GM13977 (cell line): ENCODE measurements around the gene UBE3C.

ENCODE experiments used
- DNase-seq: peaks from one replicate; pipeline ENCODE4 v3.0.0; 2012; ENCODE audit warnings: low spot score
- CTCF ChIP-seq: IDR thresholded peaks from 2 replicates; pipeline ENCODE4 v1.5.1; 2012; ENCODE audit warnings: mild to moderate bottlenecking, control low read depth; ENCODE audit not compliant: insufficient read depth; ENCODE audit errors: extremely low read depth, missing control alignments
- in situ Hi-C: fragments of 300-500 bp; cut with MboI; formaldehyde crosslinking; loops from one replicate; pipeline ENCODE4 v1.12.0; 2022; ENCODE audit warnings: low sequenced_read_pairs, low pct_unique_long_range_greater_than_20kb, mixed read lengths, inconsistent platforms; ENCODE audit not compliant: unreplicated experiment

UBE3C gene

GRCh38 chr7:157268540-157268939 is 129.8 kb downstream of the UBE3C start:
- in situ Hi-C loops = loop anchor here (25.0 kb wide), 1 partner anchor 306 kb away; no protein-coding TSS in a partner anchor
- no peak for TF ChIP-seq CTCF
- DNase-seq = no peak

GRCh38 chr7:157269341-157270059 is 130.8 kb downstream of the UBE3C start:
- no peak for DNase-seq
- in situ Hi-C loops = loop anchor here (25.0 kb wide), 1 partner anchor 307 kb away; no protein-coding TSS in a partner anchor
- no peak for TF ChIP-seq CTCF

GRCh38 chr7:157270060-157270444 is 131.3 kb downstream of the UBE3C start:
- no peak for TF ChIP-seq CTCF
- in situ Hi-C loops = loop anchor here (25.0 kb wide), 1 partner anchor 308 kb away; no protein-coding TSS in a partner anchor
- no peak for DNase-seq

- TF ChIP-seq CTCF = no peak
- in situ Hi-C loops = loop anchor here (25.0 kb wide), 1 partner anchor 309 kb away; no protein-coding TSS in a partner anchor
- DNase-seq = no peak
Observed at GRCh38 chr7:157271315-157271990, 132.7 kb downstream of the UBE3C start.

- peak; percentile 57 for DNase-seq
- in situ Hi-C loops = loop anchor here (25.0 kb wide), 1 partner anchor 310 kb away; no protein-coding TSS in a partner anchor
- TF ChIP-seq CTCF = no peak
Observed at GRCh38 chr7:157271991-157272324, 133.2 kb downstream of the UBE3C start.

- in situ Hi-C loops = loop anchor here (25.0 kb wide), 1 partner anchor 310 kb away; no protein-coding TSS in a partner anchor
- no peak for TF ChIP-seq CTCF
- DNase-seq = peak; percentile 21
Observed at GRCh38 chr7:157272351-157273207, 133.9 kb downstream of the UBE3C start.
